GM21447 (cell line): ENCODE measurements around the gene ARRDC2.
"Not testable (repeated sequence)": the region's sequence is repeated elsewhere in the genome, so short reads cannot be mapped to it uniquely, and the experiment has no call there.

Experiments used
- ATAC-seq: cut with Tn5 transposase; IDR thresholded peaks from one replicate; pipeline ENCODE4 v1.9.1; 2021; ENCODE audit not compliant: unreplicated experiment

The ARRDC2 gene

GRCh38 chr19:17989425-17990094 is 18.4 kb upstream of the ARRDC2 start:
- no peak for ATAC-seq

- no peak for ATAC-seq
Measured at GRCh38 chr19:17993076-17993813, 14.7 kb upstream of the ARRDC2 start.

DNA sequence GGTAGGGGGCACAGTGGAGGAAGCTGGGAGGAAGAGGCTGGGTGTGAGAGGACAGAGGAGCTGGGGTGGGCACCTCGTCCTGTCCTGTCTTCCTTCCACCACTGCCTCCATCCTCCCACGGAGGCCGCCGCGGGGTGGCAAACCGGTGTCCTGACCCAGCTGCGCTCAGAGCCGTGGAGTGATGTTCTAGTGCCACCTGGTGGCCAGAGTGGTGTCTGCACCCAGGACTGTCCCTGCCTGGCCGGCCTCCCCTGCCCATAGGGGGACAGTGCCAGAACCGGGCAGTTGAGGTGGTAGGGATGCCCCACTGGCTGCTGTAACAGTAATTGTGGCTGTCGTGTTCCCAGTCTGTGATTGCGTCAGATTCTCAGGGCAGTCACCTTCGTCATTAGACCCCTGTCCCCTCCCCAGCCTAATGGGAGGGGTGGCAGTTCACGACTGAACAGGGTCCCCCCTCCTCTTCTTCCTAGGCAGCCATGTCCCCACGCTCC is 11.1 kb upstream of the ARRDC2 start:
- ATAC-seq = no peak

DNA sequence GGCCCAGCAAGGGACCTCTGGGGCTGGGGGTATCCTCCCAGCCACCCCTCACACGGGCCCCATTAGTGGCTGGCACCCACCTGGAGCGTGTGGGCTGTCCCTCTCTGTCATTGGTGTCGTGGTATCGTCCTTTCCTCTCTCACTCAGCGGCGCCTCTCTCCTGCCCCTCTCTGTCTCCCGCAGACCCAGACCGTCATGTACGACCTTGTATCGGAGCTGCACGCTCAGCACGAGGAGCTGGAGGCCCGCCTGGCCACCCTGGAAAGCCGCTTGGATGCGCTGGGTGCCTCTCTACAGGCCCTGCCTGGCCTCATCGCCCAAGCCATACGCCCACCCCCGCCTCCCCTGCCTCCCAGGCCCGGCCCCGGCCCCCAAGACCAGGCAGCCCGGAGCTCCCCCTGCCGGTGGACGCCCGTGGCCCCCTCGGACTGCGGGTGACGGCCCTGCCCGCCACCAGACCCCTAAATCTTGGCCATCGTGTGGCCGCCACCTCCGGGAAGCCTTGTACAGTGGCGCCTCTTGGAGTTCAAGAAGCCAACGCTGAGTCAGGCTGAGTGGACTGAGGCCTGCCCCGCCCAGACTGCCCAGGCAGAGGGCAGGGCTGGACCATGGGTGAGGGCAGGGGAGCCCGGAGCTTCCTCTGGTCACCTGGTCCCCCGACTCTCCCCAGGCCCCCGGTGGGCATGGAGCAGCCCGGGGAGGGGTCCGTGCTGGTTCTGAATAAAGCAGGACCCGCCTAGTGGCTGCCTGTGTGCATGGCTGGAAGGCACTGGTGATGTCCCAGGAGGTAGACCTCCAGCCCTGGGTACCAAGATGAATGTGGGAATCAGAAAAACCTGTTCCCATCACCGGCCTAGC is 9.8 kb upstream of the ARRDC2 start:
- ATAC-seq = no peak

DNA sequence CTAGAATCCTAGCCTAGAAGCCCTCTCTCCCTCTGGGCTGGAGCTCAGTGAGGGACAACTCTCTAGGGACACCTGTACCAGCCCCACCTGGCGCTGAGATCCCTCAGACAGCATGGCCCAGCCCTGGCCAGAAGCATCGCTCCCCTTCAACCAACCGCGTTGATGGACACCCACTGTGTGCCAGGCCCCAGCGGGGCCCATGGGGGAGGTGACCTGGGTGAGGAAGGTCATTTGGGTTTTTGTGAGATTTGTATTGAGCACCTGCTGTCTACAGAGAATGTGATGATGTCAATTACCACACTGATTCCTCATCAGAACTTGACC is 9.2 kb upstream of the ARRDC2 start:
- no peak for ATAC-seq

DNA sequence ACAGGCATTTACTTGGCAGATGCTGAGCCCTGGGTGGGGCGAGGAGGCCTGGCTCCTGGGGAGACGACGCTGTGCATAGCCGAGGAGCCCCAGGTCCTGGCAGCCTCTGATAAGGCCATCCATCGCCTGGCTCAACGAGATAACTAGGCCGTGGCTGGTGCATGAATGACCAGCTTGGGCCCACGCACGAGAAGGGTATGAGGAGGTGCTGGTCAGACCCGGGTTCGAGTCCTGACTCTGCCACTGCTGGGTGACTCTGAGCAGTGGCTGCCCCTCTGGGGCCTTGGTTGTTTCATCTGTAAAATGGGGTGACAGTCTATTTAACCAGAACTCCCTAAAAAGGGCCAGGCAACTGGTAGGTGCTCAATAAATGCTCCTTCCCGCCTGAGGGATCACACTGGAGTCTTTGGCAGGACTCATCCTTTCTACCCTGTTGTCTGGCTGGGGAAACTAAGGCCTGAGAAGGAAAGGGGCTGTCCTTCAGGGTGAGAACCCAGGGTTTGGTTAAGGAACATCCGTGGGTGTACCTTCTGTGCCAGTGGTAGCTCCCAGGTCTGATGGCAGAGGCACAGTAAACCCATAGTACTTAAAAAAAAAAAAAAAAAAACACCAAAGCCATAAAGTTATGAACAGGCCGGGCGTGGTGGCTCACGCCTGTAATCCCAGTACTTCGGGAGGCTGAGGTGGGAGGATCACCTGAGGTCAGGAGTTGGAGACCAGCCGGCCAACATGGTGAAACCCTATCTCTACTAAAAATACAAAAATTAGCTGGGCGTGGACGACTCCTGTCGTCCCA is 8.1 kb upstream of the ARRDC2 start:
- ATAC-seq = no peak

DNA sequence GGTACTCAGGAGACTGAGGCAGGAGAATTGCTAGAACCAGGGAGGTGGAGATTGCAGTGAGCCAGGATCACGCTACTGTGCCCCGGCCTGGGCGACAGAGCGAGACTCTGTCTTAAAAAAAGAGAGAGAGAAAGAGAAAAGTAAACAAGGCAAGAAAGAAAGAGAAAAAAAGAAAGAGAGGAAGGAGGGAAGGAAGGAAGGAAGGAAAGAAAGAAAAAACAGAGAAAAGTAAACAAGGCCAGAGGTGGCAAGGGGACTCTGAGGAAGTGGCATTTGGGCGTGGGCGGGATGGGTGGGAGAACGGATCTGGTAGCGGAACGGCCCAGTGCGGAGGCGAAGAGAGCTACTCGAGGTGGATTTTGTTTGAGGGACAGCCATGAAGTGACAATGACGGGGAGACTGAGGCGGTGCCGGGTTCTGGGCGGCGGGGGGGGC is 7.5 kb upstream of the ARRDC2 start:
- no peak for ATAC-seq

- peak; percentile 59 for ATAC-seq
Measured at GRCh38 chr19:18000915-18001776, 6.8 kb upstream of the ARRDC2 start.

- ATAC-seq = no peak
Measured at GRCh38 chr19:18001777-18002345, 6.1 kb upstream of the ARRDC2 start.

- ATAC-seq = no peak
Measured at GRCh38 chr19:18002347-18002850, 5.6 kb upstream of the ARRDC2 start.

- ATAC-seq = not testable (repeated sequence)
Measured at GRCh38 chr19:18005750-18006149, 2.2 kb upstream of the ARRDC2 start.

- peak; percentile 48 for ATAC-seq
Measured at GRCh38 chr19:18007044-18007916, 690 bp upstream of the ARRDC2 start.

- ATAC-seq = no peak
Measured at GRCh38 chr19:18008814-18009213, 844 bp downstream of the ARRDC2 start.

- ATAC-seq = no peak
Measured at GRCh38 chr19:18009412-18010066, 1.6 kb downstream of the ARRDC2 start.

DNA sequence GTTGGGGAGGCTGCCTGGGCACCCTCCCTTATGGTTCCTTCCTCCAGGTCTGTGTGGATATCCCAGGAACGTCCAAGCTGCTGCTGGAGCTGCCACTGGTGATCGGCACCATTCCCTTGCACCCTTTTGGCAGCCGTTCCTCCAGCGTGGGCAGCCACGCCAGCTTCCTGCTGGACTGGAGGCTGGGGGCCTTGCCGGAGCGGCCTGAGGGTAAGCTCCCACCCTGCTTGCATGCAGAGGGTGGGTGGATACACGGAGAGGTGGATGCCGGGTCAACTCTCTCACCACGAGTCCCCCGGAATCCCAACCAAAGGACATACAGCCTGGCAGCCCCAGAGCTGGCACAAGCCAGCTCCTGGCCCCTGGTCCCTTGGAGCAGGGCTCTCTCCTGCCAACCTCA is 2.2 kb downstream of the ARRDC2 start:
- ATAC-seq = no peak

DNA sequence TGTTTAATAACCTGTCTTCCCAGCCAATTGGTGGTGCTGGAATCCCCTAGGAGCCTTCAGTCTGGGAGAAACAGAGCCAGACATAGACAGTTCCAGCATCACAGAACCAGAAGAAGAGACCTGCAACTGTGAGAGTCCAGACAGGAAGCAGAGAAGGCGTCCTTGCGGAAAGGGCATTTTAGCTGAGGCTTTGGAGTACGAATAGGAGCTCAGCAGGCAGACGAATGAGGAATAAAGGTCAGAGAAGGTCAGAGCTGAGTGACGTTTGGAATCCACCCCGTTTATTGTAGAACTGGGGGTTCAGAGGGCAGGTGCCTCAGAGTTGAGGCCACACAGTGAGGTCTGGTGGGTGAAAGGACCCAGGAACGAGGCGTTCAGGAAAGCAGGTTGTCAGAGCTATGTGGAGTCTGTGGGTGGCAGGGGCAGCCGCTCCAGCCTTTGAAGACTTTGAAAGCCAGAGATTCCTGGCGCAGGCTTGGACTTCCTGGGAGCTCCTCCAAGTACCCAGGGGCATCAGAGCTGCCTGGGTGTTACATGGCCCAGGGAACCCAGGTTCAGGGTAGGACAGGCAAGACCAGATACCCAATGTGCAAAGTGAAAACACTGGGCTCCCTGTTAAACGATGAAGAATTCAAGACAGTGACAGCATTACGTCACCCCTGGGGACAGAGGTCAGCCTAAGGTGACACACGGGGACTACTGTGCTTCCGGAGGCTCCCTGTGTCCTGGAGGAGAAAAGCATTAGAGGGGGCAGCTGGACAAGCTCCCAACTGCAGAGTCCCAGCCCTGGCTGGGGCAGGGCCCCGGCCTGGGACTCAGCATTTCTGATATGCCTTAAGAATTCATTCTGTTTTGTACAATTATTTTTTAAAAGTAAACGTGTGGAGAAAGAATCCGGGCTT is 5.5 kb downstream of the ARRDC2 start:
- no peak for ATAC-seq

- ATAC-seq = no peak
Measured at GRCh38 chr19:18014197-18014596, 6.2 kb downstream of the ARRDC2 start.
